SHP77 (cell line): ENCODE measurements around the gene ZSWIM6.

Experiments used
- DNase-seq, 2 experiments: peaks; one replicate each; lab custom pipeline; 2025; lab: John Stamatoyannopoulos, UW

ZSWIM6 gene

DNA sequence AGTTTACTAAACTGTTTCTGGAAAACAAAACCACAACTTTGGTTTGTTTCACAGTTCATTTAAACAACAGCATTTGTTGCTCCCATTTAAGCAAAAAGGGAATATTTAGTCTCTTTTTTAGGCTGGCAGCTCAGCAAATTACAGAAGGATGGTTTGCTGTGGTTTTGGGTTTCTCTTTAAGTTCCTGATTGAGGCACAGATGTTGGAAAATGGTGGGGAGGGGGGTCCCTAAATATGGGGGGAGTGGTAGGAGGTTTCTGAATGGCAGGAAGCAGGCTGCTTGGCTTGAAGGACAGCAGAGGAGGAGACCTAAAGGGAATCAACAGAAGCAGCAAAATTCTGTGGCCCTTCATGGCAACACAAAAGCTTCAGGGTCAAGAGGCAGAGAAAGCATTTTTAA, 263.4 kb downstream of the ZSWIM6 start:
- no peak for DNase-seq
